Stimulated activated CD4-positive, alpha-beta T cell treated with anti-CD3 and anti-CD28 coated beads, Interleukin-1b, Interleukin-23, amount 100 ng/mL, for 48 hours (primary cell): ENCODE results near the gene FIP1L1.
"Not testable (repeated sequence)": the region's sequence is repeated elsewhere in the genome, so short reads cannot be mapped to it uniquely, and the experiment has no call there.

Experiments used
- DNase-seq: peaks from one replicate; pipeline ENCODE4 v3.0.0-alpha.2; 2020

FIP1L1 gene

GRCh38 chr4:53377319-53378170 is at the start of gene FIP1L1:
Gene FIP1L1 (plus strand): TSS chr4:53377641. CDS start chr4:53377839, 198 bp downstream.
- peak; percentile 95 for DNase-seq

- not testable (repeated sequence) for DNase-seq
These were observed 42.5 kb upstream of the FIP1L1 start for GRCh38 chr4:53334916-53335315.

GRCh38 chr4:53340145-53340544 is 37.3 kb upstream of the FIP1L1 start:
- DNase-seq, result not testable (repeated sequence)

- DNase-seq, result not testable (repeated sequence)
These were observed 31.0 kb upstream of the FIP1L1 start for GRCh38 chr4:53346392-53346791.

GRCh38 chr4:53346920-53347852 is 30.3 kb upstream of the FIP1L1 start:
- DNase-seq, result no peak

- no peak for DNase-seq
These were observed 29.4 kb upstream of the FIP1L1 start for GRCh38 chr4:53348046-53348445.

- no peak for DNase-seq
These were observed 28.4 kb upstream of the FIP1L1 start for GRCh38 chr4:53349091-53349491.

GRCh38 chr4:53354012-53354722 is 23.3 kb upstream of the FIP1L1 start:
- DNase-seq, result no peak

- no peak for DNase-seq
These were observed 21.4 kb upstream of the FIP1L1 start for GRCh38 chr4:53355930-53356521.

GRCh38 chr4:53361451-53361850 is 16.0 kb upstream of the FIP1L1 start:
- no peak for DNase-seq

- no peak for DNase-seq
These were observed 15.3 kb upstream of the FIP1L1 start for GRCh38 chr4:53362093-53362492.

- DNase-seq, result no peak
These were observed 12.8 kb upstream of the FIP1L1 start for GRCh38 chr4:53364624-53365023.

GRCh38 chr4:53365121-53365485 is 12.3 kb upstream of the FIP1L1 start:
- no peak for DNase-seq

GRCh38 chr4:53365486-53366300 is 11.7 kb upstream of the FIP1L1 start, which contains the start of gene SCFD2:
Gene SCFD2 (minus strand): TSS chr4:53366061.
- DNase-seq, result peak; percentile 97

GRCh38 chr4:53366301-53366716 is 11.1 kb upstream of the FIP1L1 start:
- DNase-seq, result no peak

GRCh38 chr4:53367721-53368120 is 9.7 kb upstream of the FIP1L1 start:
- DNase-seq, result no peak

- no peak for DNase-seq
These were observed 6.4 kb upstream of the FIP1L1 start for GRCh38 chr4:53371049-53371448.

- DNase-seq, result no peak
These were observed 5.5 kb upstream of the FIP1L1 start for GRCh38 chr4:53371843-53372521.

- no peak for DNase-seq
These were observed 2.6 kb upstream of the FIP1L1 start for GRCh38 chr4:53374777-53375258.

GRCh38 chr4:53376900-53377299 is 541 bp upstream of the FIP1L1 start:
- no peak for DNase-seq

GRCh38 chr4:53378171-53378482 is 686 bp downstream of the FIP1L1 start:
- DNase-seq, result no peak
